Endothelial cell of umbilical vein (primary cell): ENCODE results near the gene POLR2J. TPM values are rescaled to one million over a fixed set of nuclear protein-coding genes. Genes with fewer than 3 reads are reported as not detected.
"Not testable (repeated sequence)": the region's sequence is repeated elsewhere in the genome, so short reads cannot be mapped to it uniquely, and the experiment has no call there.

ENCODE experiments used
- BruUV-seq: library from RNA; stranded (reverse); fragments of 400-500 nt; replicated peaks from 2 replicates; lab custom pipeline; 2021; lab: Mats Ljungman, UMichigan
- CTCF ChIA-PET: fragments of 300-600, 350-600 bp; sonication (Branson Sonifier 250); formaldehyde crosslinking; loops from one replicate; lab custom pipeline; 2021; ENCODE audit warnings: antibody characterized with exemption, inconsistent platforms; lab: Charles Lee
- POLR2A ChIA-PET: fragments of 300-600, 350-600 bp; sonication (Branson Sonifier 250); formaldehyde crosslinking; loops from one replicate; lab custom pipeline; 2021; ENCODE audit warnings: antibody characterized with exemption, inconsistent platforms; lab: Charles Lee
- DNase-seq: peaks from one replicate; pipeline ENCODE4 v3.0.0-alpha.2; 2011; ENCODE audit warnings: low read depth, low spot score
- FAIRE-seq: peaks from 2 replicates; lab custom pipeline; 2011; peaks lifted over from hg19 to GRCh38; lab: Jason Lieb, UNC
- H2AFZ ChIP-seq: 2 replicates; pipeline ENCODE4 v1.6.0; 2012; ENCODE audit warnings: low read depth, low read length, control low read depth, inconsistent platforms
- H3K27ac ChIP-seq: 2 replicates; pipeline ENCODE4 v1.5.1; 2011; ENCODE audit warnings: low read depth, mild to moderate bottlenecking, control low read depth, low read length, moderate library complexity; ENCODE audit not compliant: insufficient read depth
- H3K27me3 ChIP-seq, 2 experiments: 2 replicates each; pipeline versions ENCODE4 v1.6.0 to v1.6.1; 2011; ENCODE audit warnings: low read length in 2 of 2, mixed read lengths in 1 of 2; ENCODE audit not compliant: control insufficient read depth in 2 of 2, insufficient read depth in 2 of 2
- H3K36me3 ChIP-seq, 2 experiments: 2 replicates in 1 of 2; 3 replicates in 1 of 2; pipeline ENCODE4 v1.5.1; 2011; ENCODE audit warnings: low read length in 2 of 2, mild to moderate bottlenecking in 1 of 2, moderate library complexity in 1 of 2; ENCODE audit not compliant: control insufficient read depth in 2 of 2, insufficient read depth in 2 of 2; ENCODE audit errors: extremely low read depth in 1 of 2
- H3K4me1 ChIP-seq: 3 replicates; pipeline ENCODE4 v1.5.1; 2011; ENCODE audit warnings: mild to moderate bottlenecking, low read length; ENCODE audit not compliant: control insufficient read depth, insufficient read depth; ENCODE audit errors: extremely low read depth
- H3K4me2 ChIP-seq: 2 replicates; pipeline ENCODE4 v1.6.1; 2011; ENCODE audit warnings: low read length, control low read depth, mixed read lengths; ENCODE audit not compliant: insufficient read depth
- H3K4me3 ChIP-seq, 3 experiments: fragments of 200-600 bp in 1 of 3; sonication (generic), shearing (Covaris generic) in 1 of 3; replicated peaks in 1 of 3; 2 replicates each; pipeline ENCODE4 v1.5.1; 2011 to 2016; ENCODE audit warnings: control low read depth in 3 of 3, low read length in 3 of 3, mild to moderate bottlenecking in 2 of 3, inconsistent platforms in 1 of 3, low read depth in 1 of 3, moderate library complexity in 1 of 3; ENCODE audit not compliant: insufficient read depth in 1 of 3
- H3K79me2 ChIP-seq: 2 replicates; pipeline ENCODE4 v1.6.0; 2012; ENCODE audit warnings: low read length, inconsistent platforms; ENCODE audit not compliant: control insufficient read depth, insufficient read depth
- H3K9ac ChIP-seq: replicated peaks from 2 replicates; pipeline ENCODE3; 2011; ENCODE audit warnings: low read length, control low read depth; ENCODE audit not compliant: insufficient read depth; ENCODE audit errors: extremely low read depth
- H3K9me1 ChIP-seq: replicated peaks from 3 replicates; pipeline ENCODE4 v1.6.0; 2011; ENCODE audit warnings: mild to moderate bottlenecking, low read length; ENCODE audit not compliant: control insufficient read depth, insufficient read depth; ENCODE audit errors: extremely low read depth
- H3K9me3 ChIP-seq: replicated peaks from 2 replicates; pipeline ENCODE4 v1.5.1; 2012; ENCODE audit warnings: low read length, inconsistent platforms; ENCODE audit not compliant: control insufficient read depth, insufficient read depth
- H4K20me1 ChIP-seq: replicated peaks from 2 replicates; pipeline ENCODE3; 2011; ENCODE audit warnings: mild to moderate bottlenecking, low read length; ENCODE audit not compliant: control insufficient read depth, insufficient read depth; ENCODE audit errors: extremely low read depth
- dilution Hi-C: fragments of 300-500 bp; cut with MboI; formaldehyde crosslinking; loops from one replicate; pipeline ENCODE4 v1.15.0; 2019; ENCODE audit warnings: low sequenced_read_pairs; ENCODE audit not compliant: extremely low pct_ligation_motif_present
- intact Hi-C: fragments of 100-400 bp; cut with micrococcal nuclease; formaldehyde crosslinking; loops from one replicate; pipeline ENCODE4 v1.10.0; 2022
- polyA plus RNA-seq, 4 experiments: library from polyadenylated mRNA; depleted of rRNA in 3 of 4; stranded (reverse) in 3 of 4; unstranded in 1 of 4; fragments of >200 nt; gene quantifications; 2 replicates each; pipeline versions ENCODE4 v1.2.1 to v1.2.3, GENCODE V29; 2011 to 2012; ENCODE audit warnings: missing spikeins in 1 of 4
- total RNA-seq: library from RNA; stranded (reverse); gene quantifications from 2 replicates; pipeline ENCODE4 v1.2.3, GENCODE V29; 2021

POLR2J gene
- total and polyA plus RNA-seq, 2 donors (not counting 3 experiments of a cell fraction or from before 2014, with no cell fraction given) = 48.7 to 93.6 TPM

DNA sequence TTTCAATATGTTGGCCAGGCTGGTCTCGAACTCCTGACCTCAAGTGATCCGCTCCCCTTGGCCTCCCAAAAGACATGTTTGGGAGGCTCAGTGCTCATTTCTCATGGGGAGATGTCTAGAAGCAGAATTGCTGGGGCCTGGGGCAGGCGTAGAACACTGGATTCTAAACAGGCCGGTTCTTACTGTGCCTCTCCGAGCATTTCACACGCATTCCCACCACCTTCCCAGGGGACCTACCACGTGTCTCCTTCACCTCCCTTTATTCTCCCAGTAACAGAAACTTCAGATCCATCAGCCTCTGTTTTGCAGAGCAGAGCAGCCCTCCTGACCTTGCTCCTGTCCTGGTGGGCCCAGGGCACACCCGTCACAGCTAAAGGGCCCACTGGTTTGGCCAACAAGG, 48.5 kb upstream of the POLR2J start:
- DNase-seq, dilution Hi-C loops, H4K20me1 ChIP-seq, H3K4me3 ChIP-seq, H3K9me3 ChIP-seq, FAIRE-seq, CTCF ChIA-PET, H2AFZ ChIP-seq, H3K36me3 ChIP-seq, BruUV-seq, intact Hi-C loops, H3K27me3 ChIP-seq, H3K9ac ChIP-seq, H3K4me1 ChIP-seq, H3K27ac ChIP-seq, H3K79me2 ChIP-seq, H3K9me1 ChIP-seq, POLR2A ChIA-PET, H3K4me2 ChIP-seq: not testable (repeated sequence)

DNA sequence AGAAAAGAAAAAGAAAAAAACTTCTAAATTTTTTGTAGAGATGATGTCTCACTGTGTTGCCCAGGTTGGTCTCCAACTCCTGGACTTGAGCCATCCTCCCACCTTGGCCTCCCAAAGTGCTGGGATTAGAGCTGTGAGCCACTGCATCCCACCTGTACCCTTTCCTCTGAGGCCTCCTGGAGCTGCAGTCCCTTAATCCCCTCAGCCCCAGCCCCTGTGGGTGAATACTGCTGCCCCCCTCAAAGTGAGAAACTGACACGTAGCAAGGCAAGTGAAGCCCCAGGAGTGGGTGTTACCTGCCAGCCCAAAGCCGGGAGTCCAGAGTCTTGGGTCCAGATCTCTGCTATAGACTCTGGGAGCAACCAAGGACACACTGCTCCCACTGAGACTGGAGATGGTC, 46.1 kb upstream of the POLR2J start:
- DNase-seq, H3K27ac ChIP-seq, dilution Hi-C loops, H3K9me3 ChIP-seq, FAIRE-seq, CTCF ChIA-PET, H3K9ac ChIP-seq, BruUV-seq, H3K36me3 ChIP-seq, intact Hi-C loops, H3K79me2 ChIP-seq, H3K9me1 ChIP-seq, H2AFZ ChIP-seq, H3K4me1 ChIP-seq, H3K4me2 ChIP-seq, H4K20me1 ChIP-seq, POLR2A ChIA-PET, H3K4me3 ChIP-seq, H3K27me3 ChIP-seq: not testable (repeated sequence)

- H2AFZ ChIP-seq, H3K36me3 ChIP-seq, DNase-seq, H3K9ac ChIP-seq, H3K4me2 ChIP-seq, H3K9me3 ChIP-seq, FAIRE-seq, H3K9me1 ChIP-seq, H3K4me1 ChIP-seq, dilution Hi-C loops, intact Hi-C loops, POLR2A ChIA-PET, CTCF ChIA-PET, H3K27me3 ChIP-seq, H4K20me1 ChIP-seq, H3K27ac ChIP-seq, H3K79me2 ChIP-seq, BruUV-seq, H3K4me3 ChIP-seq: not testable (repeated sequence)
These were observed 42.1 kb upstream of the POLR2J start for GRCh38 chr7:102520797-102521196.

GRCh38 chr7:102517550-102518147, 38.9 kb upstream of the POLR2J start, which contains the start of gene RASA4B:
Gene RASA4B (minus strand): TSS chr7:102517777. CDS start chr7:102517710, 67 bp downstream.
- intact Hi-C loops, H3K27ac ChIP-seq, H4K20me1 ChIP-seq, H3K4me2 ChIP-seq, H2AFZ ChIP-seq, H3K9me1 ChIP-seq, BruUV-seq, H3K79me2 ChIP-seq, DNase-seq, H3K9ac ChIP-seq, H3K36me3 ChIP-seq, H3K9me3 ChIP-seq, CTCF ChIA-PET, dilution Hi-C loops, H3K27me3 ChIP-seq, H3K4me1 ChIP-seq, POLR2A ChIA-PET: not testable (repeated sequence)
- H3K4me3 ChIP-seq = peak within 1 kb of the TSS in 1 of 3 experiments; percentile 24
- FAIRE-seq = peak; percentile 88
